ENCODE results near the gene LRP1B. TPM values are rescaled to one million over a fixed set of nuclear protein-coding genes. Genes with fewer than 3 reads are reported as not detected.

LRP1B gene
- polyA plus RNA-seq, 1 of the 3 experiments (the other 2 are of a cell fraction), result 0.28 TPM

- peak overlapping the region in 1 of 2 experiments; percentile 6; a peak in 1 of 4 replicates for H3K4me3 ChIP-seq (ENCODE audit: low read depth in 2 of 2, low read length in 1 of 2)
- TF ChIP-seq NRF1 (IDR thresholded peaks at IDR 0.05; ENCODE audit: low read depth, low read length), result no peak
- no peak for TF ChIP-seq TAF1 (IDR thresholded peaks at IDR 0.05; ENCODE audit: borderline replicate concordance, low read depth, low read length)
- no peak for TF ChIP-seq FOXM1 (IDR thresholded peaks at IDR 0.05; ENCODE audit: low read depth)
- no peak for TF ChIP-seq EP300 (IDR thresholded peaks at IDR 0.05; ENCODE audit: borderline replicate concordance in 1 of 2, low read depth in 1 of 2, low read length in 1 of 2)
- TF ChIP-seq CHD2 (IDR thresholded peaks at IDR 0.05; ENCODE audit: low read length, partially characterized antibody), result no peak
- no peak for TF ChIP-seq RCOR1 (IDR thresholded peaks at IDR 0.05; ENCODE audit: low read length)
- TF ChIP-seq POLR2AphosphoS5 (IDR thresholded peaks at IDR 0.05; ENCODE audit: low read depth, low read length), result no peak
- no peak for TF ChIP-seq REST (IDR thresholded peaks at IDR 0.05; ENCODE audit: low read depth, low read length)
- no peak for TF ChIP-seq ELF1 (IDR thresholded peaks at IDR 0.05)
- TF ChIP-seq EZH2phosphoT487 (IDR thresholded peaks at IDR 0.05; ENCODE audit: borderline replicate concordance, low read depth), result no peak
- TF ChIP-seq MXI1 (IDR thresholded peaks at IDR 0.05; ENCODE audit: low read depth, low read length), result no peak
- no peak for TF ChIP-seq JUND (IDR thresholded peaks at IDR 0.05)
- TF ChIP-seq MEF2A (IDR thresholded peaks at IDR 0.05; ENCODE audit: borderline replicate concordance, low read depth), result no peak
- TF ChIP-seq RFX5 (IDR thresholded peaks at IDR 0.05; ENCODE audit: low read length), result no peak
- TF ChIP-seq TCF12 (IDR thresholded peaks at IDR 0.05), result no peak
- TF ChIP-seq YY1 (IDR thresholded peaks at IDR 0.05; ENCODE audit: low read depth), result no peak
- TF ChIP-seq USF2 (IDR thresholded peaks at IDR 0.05; ENCODE audit: borderline replicate concordance, low read depth, low read length), result no peak
- POLR2A ChIA-PET, result no interaction called here
- H3K4me1 ChIP-seq (ENCODE audit: control insufficient read depth in 1 of 2, insufficient read depth in 2 of 2, low read depth in 1 of 2, low read length in 1 of 2), result peaks cover 3 to 13% of the 10 kb centered on the region in 2 experiments; a peak in 2 of 4 replicates
- no peaks in the 10 kb centered on the region for H3K79me2 ChIP-seq (ENCODE audit: insufficient read depth)
- H3K36me3 ChIP-seq (replicated peaks in 1 of 2; ENCODE audit: control insufficient read depth in 1 of 2, insufficient read depth in 2 of 2, low read length in 1 of 2), result no peaks in the 10 kb centered on the region
- no peaks in the 10 kb centered on the region for H3K9me2 ChIP-seq
- DNase-seq, result no peak
- peaks cover 11% of the 10 kb centered on the region for H3F3A ChIP-seq (replicated peaks; ENCODE audit: insufficient read depth)
- H3K4me2 ChIP-seq, result peak overlapping the region; percentile 42
- peak overlapping the region in 1 of 2 experiments; percentile 28; a peak in 2 of 4 replicates for H3K27ac ChIP-seq (ENCODE audit: low read depth in 2 of 2, low read length in 1 of 2)
- peak overlapping the region; percentile 65 for H2AFZ ChIP-seq (ENCODE audit: low read depth)
- H3K9ac ChIP-seq, result no peak overlapping the region
- no peaks in the 10 kb centered on the region for H3K27me3 ChIP-seq (ENCODE audit: insufficient read depth)
- CTCF ChIA-PET, result interaction anchor here (1.3 kb wide), 1 partner anchor 21 kb away, joined by 4 read pairs; no protein-coding TSS in a partner anchor
- no peaks in the 10 kb centered on the region for H4K20me1 ChIP-seq (ENCODE audit: insufficient read depth)
- no peaks in the 10 kb centered on the region for H3K9me3 ChIP-seq
- 95% methylated on average over 1 of the region's 1 CpG for WGBS (ENCODE audit: low lambda C conversion rate)
These were observed 519.6 kb downstream of the LRP1B start for GRCh38 chr2:141611176-141611571.
